H1 (cell line): ENCODE measurements around the gene MUS81. TPM values are rescaled to one million over a fixed set of nuclear protein-coding genes. Genes with fewer than 3 reads are reported as not detected.

ENCODE experiments used
- CTCF ChIA-PET: fragments of 300-600 bp; sonication (Branson Sonifier 250); formaldehyde crosslinking; loops from one replicate; lab custom pipeline; 2021; ENCODE audit not compliant: partially characterized antibody; lab: Charles Lee
- POLR2A ChIA-PET: fragments of 300-600 bp; sonication (Branson Sonifier 250); formaldehyde crosslinking; loops from one replicate; lab custom pipeline; 2021; ENCODE audit warnings: inconsistent platforms; ENCODE audit not compliant: partially characterized antibody; lab: Charles Lee
- DNase-seq, 2 experiments: peaks; one replicate each; pipeline versions ENCODE4 v3.0.0 to v3.0.0-alpha.2; 2010 to 2022; ENCODE audit warnings: low spot score in 2 of 2, low read depth in 1 of 2, mixed read lengths in 1 of 2
- FAIRE-seq: peaks from 2 replicates; lab custom pipeline; 2011; peaks lifted over from hg19 to GRCh38; lab: Jason Lieb, UNC
- H2AFZ ChIP-seq: 2 replicates; pipeline ENCODE4 v1.8.1; 2012; ENCODE audit warnings: low read length, inconsistent platforms
- H2AK5ac ChIP-seq: 2 replicates; pipeline ENCODE4 v1.6.1; 2013; ENCODE audit warnings: low read depth, low read length
- H2BK120ac ChIP-seq: replicated peaks from 2 replicates; pipeline ENCODE3; 2013; ENCODE audit warnings: low read depth, low read length, inconsistent platforms
- H2BK12ac ChIP-seq: 2 replicates; pipeline ENCODE4 v1.6.1; 2013; ENCODE audit warnings: low read depth, low read length
- H2BK15ac ChIP-seq: 2 replicates; pipeline ENCODE4 v1.6.1; 2013; ENCODE audit warnings: low read length
- H2BK20ac ChIP-seq: 2 replicates; pipeline ENCODE4 v1.6.1; 2013; ENCODE audit warnings: low read length
- H2BK5ac ChIP-seq: 2 replicates; pipeline ENCODE4 v1.6.1; 2013; ENCODE audit warnings: low read depth, low read length
- H3K14ac ChIP-seq: 2 replicates; pipeline ENCODE4 v1.6.1; 2013; ENCODE audit warnings: inconsistent platforms; ENCODE audit not compliant: insufficient read length
- H3K18ac ChIP-seq: 2 replicates; pipeline ENCODE4 v1.6.1; 2013; ENCODE audit warnings: low read length; ENCODE audit errors: extremely low read depth
- H3K23ac ChIP-seq: 2 replicates; pipeline ENCODE4 v1.6.1; 2013; ENCODE audit warnings: inconsistent platforms; ENCODE audit not compliant: insufficient read length
- H3K23me2 ChIP-seq: 2 replicates; pipeline ENCODE4 v1.6.1; 2013; ENCODE audit warnings: low read depth, low read length
- H3K27ac ChIP-seq: 2 replicates; pipeline ENCODE4 v1.6.1; 2011; ENCODE audit warnings: low read depth, low read length, inconsistent platforms
- H3K27me3 ChIP-seq, 4 experiments: replicated peaks in 1 of 4; 1 replicate in 1 of 4; 2 replicates in 3 of 4; pipeline versions ENCODE4 v1.6.1 to v1.8.1; 2011 to 2013; ENCODE audit warnings: low read length in 3 of 4, mild to moderate bottlenecking in 3 of 4, inconsistent platforms in 2 of 4, mixed read lengths in 2 of 4, moderate library complexity in 1 of 4; ENCODE audit not compliant: control insufficient read depth in 3 of 4, insufficient read depth in 3 of 4; ENCODE audit errors: extremely low read depth in 1 of 4
- H3K36me3 ChIP-seq, 4 experiments: 2 replicates each; pipeline versions ENCODE4 v1.6.1 to v1.8.1; 2011 to 2013; ENCODE audit warnings: mild to moderate bottlenecking in 4 of 4, low read length in 3 of 4, moderate library complexity in 2 of 4, control low read depth in 1 of 4, inconsistent platforms in 1 of 4; ENCODE audit not compliant: insufficient read depth in 4 of 4, control insufficient read depth in 2 of 4
- H3K4ac ChIP-seq: replicated peaks from 2 replicates; pipeline ENCODE3; 2013; ENCODE audit warnings: low read length, low read depth, mixed read lengths, inconsistent platforms; ENCODE audit not compliant: insufficient read length
- H3K4me1 ChIP-seq, 4 experiments: replicated peaks in 1 of 4; 1 replicate in 1 of 4; 2 replicates in 3 of 4; pipeline versions ENCODE4 v1.6.1 to v1.8.1; 2011 to 2013; ENCODE audit warnings: low read length in 3 of 4, inconsistent platforms in 2 of 4, mixed read lengths in 1 of 4; ENCODE audit not compliant: insufficient read depth in 4 of 4, control insufficient read depth in 3 of 4
- H3K4me2 ChIP-seq, 2 experiments: 2 replicates each; pipeline versions ENCODE4 v1.6.1 to v1.8.1; 2011 to 2013; ENCODE audit warnings: low read depth in 2 of 2, low read length in 2 of 2, control low read depth in 1 of 2, inconsistent platforms in 1 of 2, mild to moderate bottlenecking in 1 of 2; ENCODE audit not compliant: insufficient read depth in 1 of 2
- H3K4me3 ChIP-seq, 4 experiments: fragments of 200-600, 300-600 bp in 1 of 4; sonication (generic), shearing (Covaris generic), sonication (Bioruptor Twin) in 1 of 4; 2 replicates each; pipeline versions ENCODE4 v1.5.1 to v1.8.1; 2011 to 2016; ENCODE audit warnings: low read length in 4 of 4, low read depth in 3 of 4, control low read depth in 2 of 4, inconsistent platforms in 2 of 4, mild to moderate bottlenecking in 2 of 4, mixed read lengths in 1 of 4, moderate library complexity in 1 of 4; ENCODE audit not compliant: insufficient read depth in 2 of 4; ENCODE audit errors: extremely low read depth in 1 of 4
- H3K56ac ChIP-seq: replicated peaks from 2 replicates; pipeline ENCODE3; 2013; ENCODE audit warnings: low read depth, mild to moderate bottlenecking, mixed read lengths, low read length, inconsistent platforms; ENCODE audit not compliant: insufficient read length
- H3K79me1 ChIP-seq: 2 replicates; pipeline ENCODE4 v1.6.1; 2013; ENCODE audit warnings: low read depth, low read length, control low read depth
- H3K79me2 ChIP-seq, 2 experiments: 2 replicates each; pipeline versions ENCODE4 v1.6.1 to v1.8.1; 2012 to 2013; ENCODE audit warnings: low read length in 2 of 2, mild to moderate bottlenecking in 2 of 2, inconsistent platforms in 1 of 2; ENCODE audit not compliant: insufficient read depth in 2 of 2, control insufficient read depth in 1 of 2
- H3K9ac ChIP-seq, 4 experiments: replicated peaks in 1 of 4; 1 replicate in 1 of 4; 2 replicates in 3 of 4; pipeline versions ENCODE4 v1.6.1 to v1.8.1; 2011 to 2013; ENCODE audit warnings: low read depth in 3 of 4, low read length in 3 of 4, control low read depth in 2 of 4, mild to moderate bottlenecking in 2 of 4, moderate library complexity in 2 of 4, inconsistent platforms in 1 of 4; ENCODE audit errors: extremely low read depth in 1 of 4
- H3K9me3 ChIP-seq, 2 experiments: 2 replicates each; pipeline versions ENCODE4 v1.6.1 to v1.8.1; 2012 to 2013; ENCODE audit warnings: mild to moderate bottlenecking in 2 of 2, moderate library complexity in 2 of 2, control low read depth in 1 of 2, inconsistent platforms in 1 of 2, low read depth in 1 of 2, low read length in 1 of 2, mixed read lengths in 1 of 2; ENCODE audit not compliant: insufficient read depth in 2 of 2
- H4K20me1 ChIP-seq, 2 experiments: replicated peaks in 1 of 2; 2 replicates each; pipeline versions ENCODE3 to v1.8.1; 2011 to 2013; ENCODE audit warnings: inconsistent platforms in 2 of 2, low read length in 2 of 2, mild to moderate bottlenecking in 1 of 2; ENCODE audit not compliant: insufficient read depth in 2 of 2, control insufficient read depth in 1 of 2
- H4K5ac ChIP-seq: 2 replicates; pipeline ENCODE4 v1.6.1; 2013; ENCODE audit warnings: low read length, low read depth, mixed read lengths, inconsistent platforms; ENCODE audit not compliant: insufficient read length
- H4K8ac ChIP-seq: 2 replicates; pipeline ENCODE4 v1.8.0; 2013; ENCODE audit warnings: mild to moderate bottlenecking, moderate library complexity, low read length, inconsistent platforms; ENCODE audit not compliant: insufficient read depth; ENCODE audit errors: extremely low read depth
- H4K91ac ChIP-seq: replicated peaks from 2 replicates; pipeline ENCODE3; 2013; ENCODE audit warnings: low read length, mixed read lengths, inconsistent platforms; ENCODE audit not compliant: insufficient read length
- BRCA1 ChIP-seq: IDR thresholded peaks from 2 replicates; pipeline ENCODE4 v1.6.1; 2012; ENCODE audit warnings: low read depth, low read length, improper control_type of control experiment
- CBX5 ChIP-seq: fragments of 300-800, 300-1000 bp; sonication (generic); IDR thresholded peaks from 2 replicates; pipeline ENCODE4 v1.7.1; 2016; ENCODE audit warnings: antibody characterized with exemption, low read length, low read depth
- CTBP2 ChIP-seq: IDR thresholded peaks from 2 replicates; pipeline ENCODE4 v1.7.0; 2011; ENCODE audit warnings: borderline replicate concordance, mild to moderate bottlenecking, moderate library complexity, mixed read lengths, low read length; ENCODE audit not compliant: insufficient read depth, insufficient read length
- EP300 ChIP-seq, 2 experiments: IDR thresholded peaks; 1 replicate in 1 of 2; 2 replicates in 1 of 2; pipeline ENCODE4 v1.6.1; 2011 to 2012; ENCODE audit warnings: low read depth in 2 of 2, low read length in 2 of 2, mild to moderate bottlenecking in 2 of 2, borderline replicate concordance in 1 of 2, inconsistent platforms in 1 of 2, moderate library complexity in 1 of 2
- EZH2 ChIP-seq: fragments of 200-600 bp; sonication (generic); IDR thresholded peaks from 2 replicates; pipeline ENCODE4 v1.7.1; 2012; ENCODE audit warnings: low read depth, mild to moderate bottlenecking, moderate library complexity, low read length, inconsistent platforms; ENCODE audit not compliant: severe bottlenecking
- JUN ChIP-seq: IDR thresholded peaks from 2 replicates; pipeline ENCODE4 v1.6.1; 2011; ENCODE audit warnings: low read depth, mild to moderate bottlenecking, improper control_type of control experiment, low read length
- MAFK ChIP-seq: IDR thresholded peaks from 2 replicates; pipeline ENCODE4 v1.6.1; 2012; ENCODE audit warnings: low read depth, mild to moderate bottlenecking, improper control_type of control experiment, low read length
- SIN3A ChIP-seq, 2 experiments: IDR thresholded peaks in 1 of 2; conservative IDR thresholded peaks in 1 of 2; 2 replicates each; pipeline ENCODE4 v1.6.1; 2011 to 2012; ENCODE audit warnings: low read length in 2 of 2, improper control_type of control experiment in 1 of 2, low read depth in 1 of 2, mild to moderate bottlenecking in 1 of 2
- SP4 ChIP-seq: IDR thresholded peaks from 2 replicates; pipeline ENCODE4 v1.6.1; 2012; ENCODE audit warnings: low read length, inconsistent platforms
- SRF ChIP-seq: IDR thresholded peaks from 2 replicates; pipeline ENCODE4 v1.6.1; 2011; ENCODE audit warnings: mild to moderate bottlenecking, low read depth, low read length, moderate library complexity
- SUZ12 ChIP-seq: fragments of 200-600 bp; sonication (generic); IDR thresholded peaks from 2 replicates; pipeline ENCODE4 v1.6.1; 2012; ENCODE audit warnings: mild to moderate bottlenecking, inconsistent platforms, low read length, moderate library complexity, mixed read lengths
- TBP ChIP-seq: IDR thresholded peaks from 2 replicates; pipeline ENCODE4 v1.6.1; 2011; ENCODE audit warnings: low read depth, low read length, improper control_type of control experiment
- YY1 ChIP-seq: IDR thresholded peaks from 2 replicates; pipeline ENCODE4 v1.6.1; 2011; ENCODE audit warnings: low read depth, mild to moderate bottlenecking, low read length
- ZNF274 ChIP-seq: IDR thresholded peaks from 2 replicates; pipeline ENCODE4 v1.7.0; 2012; ENCODE audit warnings: low read length, borderline replicate concordance; ENCODE audit errors: extremely low read depth
- WGBS, 2 experiments: shearing (Covaris generic) in 1 of 2; methylation state at CpG; one replicate each; pipeline versions ENCODE4 v1.1.6 to v1.1.7; 2013 to 2015; ENCODE audit warnings: low lambda C conversion rate in 2 of 2, mixed read lengths in 2 of 2, inconsistent platforms in 1 of 2, low coverage in 1 of 2, missing lambda C conversion rate in 1 of 2; ENCODE audit not compliant: insufficient replicate concordance in 2 of 2, insufficient coverage in 1 of 2, insufficient read length in 1 of 2; ENCODE audit errors: extremely low coverage in 1 of 2, missing lambda C conversion rate in 1 of 2; 5-methylcytosine and 5-hydroxymethylcytosine counted together
- polyA plus RNA-seq, 7 experiments: library from polyadenylated mRNA; depleted of rRNA in 3 of 7; stranded (reverse) in 5 of 7; unstranded in 2 of 7; fragments of >200 nt in 5 of 7; fragments of 200-250 nt in 2 of 7; gene quantifications; 1 replicate in 5 of 7; 2 replicates in 1 of 7; 4 replicates in 1 of 7; pipeline versions ENCODE4 v1.2.1 to v1.2.3, GENCODE V29; 2011 to 2013; ENCODE audit warnings: missing spikeins in 2 of 7, mixed read lengths in 2 of 7
- total RNA-seq: library from RNA; stranded (reverse); fragmentation: NEBNext Ultra II Directional; extraction: Animal tissue kit (Norgen Biotek cat#: 25700); gene quantifications from 2 replicates; pipeline ENCODE4 v1.2.1, GENCODE V29; 2021

Gene MUS81
- total and polyA plus RNA-seq, 2 of the 8 experiments (the other 6 are each of a cell fraction or from before 2014, with no cell fraction given) = 30.2 to 31.5 TPM

GRCh38 chr11:65879617-65880016, 19.4 kb downstream of the MUS81 start, which contains the start of gene CTSW:
CTSW (plus strand) TSS chr11:65879837; CDS start chr11:65879855, 18 bp downstream.
- no peak within 1 kb of the TSS for H3K14ac ChIP-seq
- H3K27ac ChIP-seq = no peak within 1 kb of the TSS
- no peaks in the 10 kb centered on the region for H3K23me2 ChIP-seq
- H3K36me3 ChIP-seq = peaks cover 5 to 16% (median 12%) of the 10 kb centered on the region in 4 experiments; a peak in 7 of 8 replicates
- no peak within 1 kb of the TSS for H2BK20ac ChIP-seq
- no peak within 1 kb of the TSS for H2AK5ac ChIP-seq
- H2BK12ac ChIP-seq = no peak within 1 kb of the TSS
- ChIA-PET CTCF (interaction anchor here (0.9 to 19.6 kb wide), 7 partner anchors 8 to 143 kb away, joined by 3 to 283 read pairs (median 15); partner anchors contain the start of genes FIBP and MUS81), POLR2A (interaction anchor here (0.7 to 39.7 kb wide), 6 partner anchors 21 to 241 kb away, joined by 3 to 1071 read pairs (median 4); partner anchors contain the start of genes C11orf68, CFL1, EFEMP2 and MUS81)
- H4K91ac ChIP-seq = no peak within 1 kb of the TSS
- no peak within 1 kb of the TSS for H3K56ac ChIP-seq
- no peak within 1 kb of the TSS for H3K4me2 ChIP-seq
- no peak within 1 kb of the TSS for H2BK5ac ChIP-seq
- H3K23ac ChIP-seq = no peak within 1 kb of the TSS
- no peak within 1 kb of the TSS for H4K5ac ChIP-seq
- H3K79me2 ChIP-seq = no peaks in the 10 kb centered on the region
- H2BK120ac ChIP-seq = no peak within 1 kb of the TSS
- H2AFZ ChIP-seq = no peak within 1 kb of the TSS
- DNase-seq (no peak), FAIRE-seq (no peak)
- no peak within 1 kb of the TSS for H3K18ac ChIP-seq
- H3K9me3 ChIP-seq = no peaks in the 10 kb centered on the region
- H3K4ac ChIP-seq = no peak within 1 kb of the TSS
- no peak within 1 kb of the TSS for H4K8ac ChIP-seq
- H2BK15ac ChIP-seq = no peak within 1 kb of the TSS
- no peaks in the 10 kb centered on the region for H3K79me1 ChIP-seq
- H3K9ac ChIP-seq = no peak within 1 kb of the TSS
- H3K27me3 ChIP-seq = peaks cover 0 to 3% (median 0%) of the 10 kb centered on the region in 4 experiments; a peak in 1 of 7 replicates
- H4K20me1 ChIP-seq = peaks cover 5 to 6% of the 10 kb centered on the region in 2 experiments
- peaks cover 0 to 2% (median 0%) of the 10 kb centered on the region in 4 experiments; a peak in 1 of 7 replicates for H3K4me1 ChIP-seq
- WGBS, 2 experiments = 91% methylated on average over 7 of the region's 7 CpGs; no CpG with 5 or more reads in 1 of the 2 experiments
- no peak within 1 kb of the TSS for H3K4me3 ChIP-seq
- TF ChIP-seq SUZ12 (no peak), EZH2 (no peak), SP4 (no peak), CTBP2 (no peak), EP300 (IDR thresholded peaks at IDR 0.05; ENCODE audit: borderline replicate concordance in 1 of 2, low read depth in 2 of 2, low read length in 2 of 2) (no peak), YY1 (no peak), TBP (no peak), JUN (no peak), SRF (no peak), MAFK (no peak), BRCA1 (no peak), ZNF274 (no peak), SIN3A (conservative IDR thresholded peaks at IDR 0.05 in 1 of 2, IDR thresholded peaks at IDR 0.05 in 1 of 2; ENCODE audit: low read depth in 1 of 2, low read length in 2 of 2) (no peak), CBX5 (no peak)
